Activated CD4-positive, alpha-beta T cell treated with anti-CD3 and anti-CD28 coated beads for 24 hours (primary cell): ENCODE results near the gene NMRK1.

Experiments
- DNase-seq, 2 donors: peaks; one replicate each; pipeline ENCODE4 v3.0.0-alpha.2; 2020; ENCODE audit warnings: low read depth in 2 of 2

The NMRK1 gene

GRCh38 chr9:75087824-75088645 lies at the start of gene NMRK1, which contains the start of gene OSTF1:
Gene NMRK1 (minus strand): TSS chr9:75088155. CDS start chr9:75083115, 5,040 bp downstream.
Gene OSTF1 (plus strand): TSS chr9:75088514. CDS start chr9:75088693, 179 bp downstream.
- DNase-seq: peak; percentile 82 to 83

- DNase-seq: no peak
Observed at GRCh38 chr9:75134495-75134894, 46.5 kb upstream of the NMRK1 start.

GRCh38 chr9:75133396-75133795 lies 45.4 kb upstream of the NMRK1 start:
- no peak for DNase-seq

GRCh38 chr9:75132244-75132643 lies 44.3 kb upstream of the NMRK1 start:
- no peak for DNase-seq

GRCh38 chr9:75131700-75132099 lies 43.7 kb upstream of the NMRK1 start:
- DNase-seq: no peak

GRCh38 chr9:75130621-75131230 lies 42.8 kb upstream of the NMRK1 start:
- DNase-seq: no peak

- no peak for DNase-seq
Observed at GRCh38 chr9:75130172-75130571, 42.2 kb upstream of the NMRK1 start.

GRCh38 chr9:75128535-75128934 lies 40.6 kb upstream of the NMRK1 start:
- DNase-seq: no peak

GRCh38 chr9:75123696-75124095 lies 35.7 kb upstream of the NMRK1 start:
- DNase-seq: no peak

- DNase-seq: no peak
Observed at GRCh38 chr9:75121914-75122558, 34.1 kb upstream of the NMRK1 start.

GRCh38 chr9:75120686-75121085 lies 32.7 kb upstream of the NMRK1 start:
- no peak for DNase-seq

- DNase-seq: no peak
Observed at GRCh38 chr9:75117564-75117963, 29.6 kb upstream of the NMRK1 start.

GRCh38 chr9:75116306-75116705 lies 28.4 kb upstream of the NMRK1 start:
- no peak for DNase-seq

- no peak for DNase-seq
Observed at GRCh38 chr9:75112789-75113188, 24.8 kb upstream of the NMRK1 start.

GRCh38 chr9:75111019-75111622 lies 23.2 kb upstream of the NMRK1 start:
- DNase-seq: no peak

- no peak for DNase-seq
Observed at GRCh38 chr9:75109210-75109839, 21.4 kb upstream of the NMRK1 start.

GRCh38 chr9:75108571-75108970 lies 20.6 kb upstream of the NMRK1 start:
- DNase-seq: no peak

- no peak for DNase-seq
Observed at GRCh38 chr9:75106857-75107256, 18.9 kb upstream of the NMRK1 start.

- no peak for DNase-seq
Observed at GRCh38 chr9:75105841-75106240, 17.9 kb upstream of the NMRK1 start.

GRCh38 chr9:75105019-75105540 lies 17.1 kb upstream of the NMRK1 start:
- no peak for DNase-seq

- no peak for DNase-seq
Observed at GRCh38 chr9:75104607-75105006, 16.7 kb upstream of the NMRK1 start.
